A673 (cell line): Measurements from ENCODE around the gene KIF22. TPM values are rescaled to one million over a fixed set of nuclear protein-coding genes. Genes with fewer than 3 reads are reported as not detected.
"Not testable (repeated sequence)": the region's sequence is repeated elsewhere in the genome, so short reads cannot be mapped to it uniquely, and the experiment has no call there.

ENCODE experiments used
- BruUV-seq: library from RNA; stranded (reverse); fragments of 400-500 nt; replicated peaks from 2 replicates; lab custom pipeline; 2021; lab: Mats Ljungman, UMichigan
- CTCF ChIA-PET: fragments of 300-600 bp; sonication (Branson Sonifier 250); formaldehyde crosslinking; loops from one replicate; lab custom pipeline; 2022; ENCODE audit warnings: antibody characterized with exemption; lab: Charles Lee
- POLR2A ChIA-PET: fragments of 300-600 bp; sonication (Branson Sonifier 250); formaldehyde crosslinking; loops from one replicate; lab custom pipeline; 2022; ENCODE audit warnings: antibody characterized with exemption; ENCODE audit not compliant: low non-redundant PET; lab: Charles Lee
- DNase-seq: peaks from one replicate; pipeline ENCODE4 v3.0.0-alpha.2; 2015; ENCODE audit warnings: low spot score
- H3K27ac ChIP-seq: fragments of 200-600 bp; sonication (generic); 2 replicates; pipeline ENCODE4 v1.5.1; 2016; ENCODE audit warnings: mixed run types, low read depth, mild to moderate bottlenecking, mixed read lengths, antibody characterized with exemption, low read length; ENCODE audit not compliant: poor library complexity, severe bottlenecking
- H3K27me3 ChIP-seq: fragments of 200-600 bp; sonication (generic); replicated peaks from 2 replicates; pipeline ENCODE4 v1.6.1; 2017; ENCODE audit warnings: mixed run types, low read depth, mild to moderate bottlenecking, mixed read lengths, antibody characterized with exemption, low read length; ENCODE audit not compliant: insufficient read depth, poor library complexity
- H3K36me3 ChIP-seq: fragments of 200-600 bp; sonication (generic); 2 replicates; pipeline ENCODE4 v1.6.1; 2016; ENCODE audit warnings: mixed run types, mild to moderate bottlenecking, mixed read lengths, antibody characterized with exemption, low read length; ENCODE audit not compliant: insufficient read depth, poor library complexity, severe bottlenecking
- H3K4me1 ChIP-seq: fragments of 200-600 bp; sonication (generic); 2 replicates; pipeline ENCODE4 v1.6.1; 2017; ENCODE audit warnings: mixed run types, mild to moderate bottlenecking, mixed read lengths, antibody characterized with exemption, low read length; ENCODE audit not compliant: insufficient read depth, poor library complexity, severe bottlenecking
- H3K4me3 ChIP-seq: fragments of 200-600 bp; sonication (generic); 2 replicates; pipeline ENCODE4 v1.5.1; 2016; ENCODE audit warnings: low read depth, mixed run types, mild to moderate bottlenecking, mixed read lengths, low read length; ENCODE audit not compliant: poor library complexity, severe bottlenecking
- H3K9me3 ChIP-seq: fragments of 200-600 bp; sonication (generic); 2 replicates; pipeline ENCODE4 v1.6.1; 2016; ENCODE audit warnings: mixed run types, low read depth, mild to moderate bottlenecking, mixed read lengths, antibody characterized with exemption, low read length; ENCODE audit not compliant: poor library complexity, severe bottlenecking
- EZH2 ChIP-seq: fragments of 200-600 bp; sonication (generic); IDR thresholded peaks from 2 replicates; pipeline ENCODE4 v1.6.1; 2017; ENCODE audit warnings: borderline replicate concordance, low read depth, mild to moderate bottlenecking, mixed read lengths, antibody characterized with exemption, low read length; ENCODE audit not compliant: poor library complexity, severe bottlenecking
- intact Hi-C: fragments of 100-400 bp; cut with micrococcal nuclease; formaldehyde crosslinking; loops from one replicate; pipeline ENCODE4 v1.10.0; 2022; ENCODE audit not compliant: unreplicated experiment
- total RNA-seq: library from RNA; stranded (reverse); gene quantifications from 2 replicates; pipeline ENCODE4 v1.2.3, GENCODE V29; 2021
- TF ChIP-seq, protein P1 (sequence below): fragments of 300-800, 200-600 bp; sonication (generic); conservative IDR thresholded peaks from 2 replicates; pipeline ENCODE4 v1.5.1; 2017; ENCODE audit warnings: low read depth, mild to moderate bottlenecking, antibody characterized with exemption, low read length, moderate library complexity, mixed read lengths

The KIF22 gene
- total RNA-seq, 1 experiment from 2014 or later = 171 TPM

GRCh38 chr16:29830774-29831173 is 40.2 kb downstream of the KIF22 start:
- BruUV-seq = no TSS peak
- intact Hi-C loops = no loop called here
- no peaks in the 10 kb centered on the region for H3K36me3 ChIP-seq
- no peaks in the 10 kb centered on the region for H3K9me3 ChIP-seq
- H3K4me3 ChIP-seq = no peak overlapping the region
- H3K4me1 ChIP-seq = no peaks in the 10 kb centered on the region
- ChIA-PET POLR2A (no interaction called here), CTCF (no interaction called here)
- DNase-seq = no peak
- TF ChIP-seq, protein P1, sequence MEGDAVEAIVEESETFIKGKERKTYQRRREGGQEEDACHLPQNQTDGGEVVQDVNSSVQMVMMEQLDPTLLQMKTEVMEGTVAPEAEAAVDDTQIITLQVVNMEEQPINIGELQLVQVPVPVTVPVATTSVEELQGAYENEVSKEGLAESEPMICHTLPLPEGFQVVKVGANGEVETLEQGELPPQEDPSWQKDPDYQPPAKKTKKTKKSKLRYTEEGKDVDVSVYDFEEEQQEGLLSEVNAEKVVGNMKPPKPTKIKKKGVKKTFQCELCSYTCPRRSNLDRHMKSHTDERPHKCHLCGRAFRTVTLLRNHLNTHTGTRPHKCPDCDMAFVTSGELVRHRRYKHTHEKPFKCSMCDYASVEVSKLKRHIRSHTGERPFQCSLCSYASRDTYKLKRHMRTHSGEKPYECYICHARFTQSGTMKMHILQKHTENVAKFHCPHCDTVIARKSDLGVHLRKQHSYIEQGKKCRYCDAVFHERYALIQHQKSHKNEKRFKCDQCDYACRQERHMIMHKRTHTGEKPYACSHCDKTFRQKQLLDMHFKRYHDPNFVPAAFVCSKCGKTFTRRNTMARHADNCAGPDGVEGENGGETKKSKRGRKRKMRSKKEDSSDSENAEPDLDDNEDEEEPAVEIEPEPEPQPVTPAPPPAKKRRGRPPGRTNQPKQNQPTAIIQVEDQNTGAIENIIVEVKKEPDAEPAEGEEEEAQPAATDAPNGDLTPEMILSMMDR = no peak
- no peak for TF ChIP-seq EZH2
- no peak overlapping the region for H3K27ac ChIP-seq
- no peaks in the 10 kb centered on the region for H3K27me3 ChIP-seq

DNA sequence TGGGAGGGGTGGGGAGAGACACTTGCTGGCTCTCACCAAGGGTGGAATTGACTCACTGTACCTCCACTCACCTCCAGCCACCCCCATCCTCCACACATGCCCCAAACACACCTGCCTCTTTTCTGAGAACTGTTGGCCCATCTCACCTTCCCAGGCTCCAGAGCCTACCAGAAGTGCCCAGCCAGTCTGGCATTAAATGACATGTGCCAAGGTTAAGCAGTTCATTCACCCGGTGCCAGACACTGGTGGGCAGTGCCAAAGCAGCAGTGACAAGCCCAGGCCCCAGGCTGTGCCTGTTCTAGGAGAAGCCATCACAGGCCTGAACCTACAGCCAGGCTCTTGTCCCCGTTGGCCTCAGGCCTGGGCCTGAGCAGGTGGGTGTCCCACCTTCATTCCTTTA is 40.9 kb downstream of the KIF22 start:
- H3K4me3 ChIP-seq = no peak overlapping the region
- ChIA-PET CTCF (no interaction called here), POLR2A (no interaction called here)
- BruUV-seq = no TSS peak
- intact Hi-C loops = no loop called here
- no peak for DNase-seq
- no peaks in the 10 kb centered on the region for H3K36me3 ChIP-seq
- H3K4me1 ChIP-seq = no peaks in the 10 kb centered on the region
- H3K9me3 ChIP-seq = no peaks in the 10 kb centered on the region
- no peak overlapping the region for H3K27ac ChIP-seq
- no peak for TF ChIP-seq EZH2
- TF ChIP-seq, protein P1 = no peak
- no peaks in the 10 kb centered on the region for H3K27me3 ChIP-seq

DNA sequence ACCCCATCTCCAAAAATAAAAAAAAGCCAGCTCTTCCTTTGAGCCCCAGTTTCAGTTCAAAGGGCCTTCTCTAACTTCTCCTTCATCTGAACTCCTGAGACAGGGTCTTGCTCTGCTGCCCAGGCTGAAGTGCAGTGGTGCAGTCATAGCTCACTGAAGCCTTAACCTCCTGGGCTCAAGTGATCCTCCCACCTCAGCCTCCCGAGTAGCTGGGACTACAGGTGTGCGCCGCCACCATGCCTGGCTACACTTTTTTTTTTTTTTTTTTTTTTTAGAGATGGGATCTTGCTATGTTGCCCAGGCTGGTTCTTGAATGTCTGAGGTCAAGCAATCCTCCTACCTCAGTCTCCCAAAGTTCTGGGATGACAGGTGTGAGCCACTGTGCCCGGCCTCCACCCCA is 42.7 kb downstream of the KIF22 start:
- DNase-seq, POLR2A ChIA-PET, CTCF ChIA-PET, H3K27ac ChIP-seq, H3K4me1 ChIP-seq, H3K4me3 ChIP-seq, H3K9me3 ChIP-seq, BruUV-seq, intact Hi-C loops, H3K27me3 ChIP-seq, H3K36me3 ChIP-seq: not testable (repeated sequence)

- CTCF ChIA-PET = interaction anchor here (1.4 kb wide), 1 partner anchor 14 kb away, joined by 5 read pairs; no protein-coding TSS in a partner anchor
- Histone ChIP-seq H3K36me3 (no peaks in the 10 kb centered on the region), H3K9me3 (no peaks in the 10 kb centered on the region), H3K4me1 (no peaks in the 10 kb centered on the region), H3K27ac (no peak overlapping the region), H3K27me3 (no peaks in the 10 kb centered on the region), H3K4me3 (no peak overlapping the region)
- intact Hi-C loops = no loop called here
- TF ChIP-seq, protein P1 = no peak
- TF ChIP-seq EZH2 = no peak
- POLR2A ChIA-PET = no interaction called here
- DNase-seq = no peak
- no TSS peak for BruUV-seq
Observed at GRCh38 chr16:29834079-29834478, 43.5 kb downstream of the KIF22 start.
